GM12872 (cell line): ENCODE data around the gene EHBP1.

ENCODE experiments used
- CTCF ChIP-seq: IDR thresholded peaks from 3 replicates; pipeline ENCODE4 v1.5.1; 2011; ENCODE audit warnings: low read depth, mild to moderate bottlenecking, low read length, moderate library complexity; ENCODE audit not compliant: insufficient read depth

EHBP1 gene

DNA sequence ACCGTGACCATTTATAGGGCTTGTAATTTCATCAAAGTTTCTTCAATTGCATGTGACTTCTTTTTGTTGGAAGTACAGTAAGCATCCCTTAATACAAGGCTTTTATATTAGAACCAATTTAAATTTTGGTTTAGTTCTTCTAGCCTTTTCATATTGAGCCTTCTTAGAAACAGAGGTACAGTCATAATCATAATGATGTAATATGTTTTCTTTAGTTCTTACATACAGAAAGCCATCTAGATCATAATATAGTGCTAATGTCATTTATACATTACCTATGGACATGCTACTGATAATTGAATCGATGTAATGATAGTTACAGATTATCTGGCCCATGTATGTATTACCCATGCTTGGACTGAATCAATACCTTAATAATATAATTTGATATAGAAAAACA, 235.2 kb downstream of the EHBP1 start:
- TF ChIP-seq CTCF: no peak

DNA sequence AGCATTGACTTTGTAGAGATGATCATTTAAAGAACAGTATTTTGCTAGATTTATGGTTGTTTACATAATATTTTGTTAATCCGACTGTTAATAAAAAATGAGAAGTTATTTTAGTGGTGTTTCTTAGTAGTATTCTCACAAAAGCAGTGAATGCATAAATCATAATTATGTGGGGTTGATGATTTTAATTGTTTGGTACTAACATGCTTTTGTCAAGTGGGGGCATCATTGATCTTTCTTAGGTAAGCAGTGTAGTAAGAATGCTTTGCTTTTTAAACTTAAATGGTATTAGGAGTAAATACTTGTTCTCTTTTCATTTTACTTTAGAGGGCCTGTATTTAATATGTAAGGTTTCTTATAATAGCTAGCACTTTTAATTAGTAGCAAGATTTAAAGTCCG, 235.9 kb downstream of the EHBP1 start:
- TF ChIP-seq CTCF: no peak

DNA sequence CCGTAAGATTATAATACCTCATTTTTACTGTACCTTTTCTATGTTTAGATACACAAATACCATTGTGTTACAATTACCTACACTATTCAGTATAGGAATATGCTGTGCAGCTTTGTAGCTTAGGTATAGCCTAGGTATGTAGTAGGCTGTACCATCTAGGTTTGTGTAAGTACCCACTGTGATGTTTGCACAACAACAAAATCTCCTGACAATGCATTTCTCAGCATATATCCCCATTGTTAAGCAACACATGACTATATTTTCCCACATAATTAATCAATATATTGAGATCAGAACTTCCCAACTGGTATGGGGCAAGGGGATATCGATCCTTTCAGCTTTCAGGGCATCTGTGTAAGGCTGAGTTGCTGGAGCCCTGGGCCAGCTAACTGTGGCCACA, 238.8 kb downstream of the EHBP1 start:
- no peak for TF ChIP-seq CTCF

DNA sequence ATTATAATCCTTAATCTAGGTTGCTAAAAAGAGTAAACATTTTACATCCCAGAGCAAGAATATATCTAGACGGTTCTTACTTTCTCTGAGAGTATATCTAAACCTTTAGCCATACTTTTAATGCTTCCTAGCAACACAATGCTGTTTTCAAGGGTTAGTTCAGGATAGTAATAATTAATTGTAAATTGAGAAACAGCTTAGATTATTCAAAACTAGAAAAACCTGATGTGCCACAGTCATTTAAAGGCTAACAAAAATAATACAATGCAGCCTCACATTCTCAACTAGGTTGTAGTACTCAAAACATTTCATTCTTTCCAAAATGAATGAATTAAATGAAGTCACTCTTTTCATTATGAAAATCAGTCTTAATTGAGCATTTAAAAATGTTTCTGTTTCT, 241.9 kb downstream of the EHBP1 start:
- no peak for TF ChIP-seq CTCF

DNA sequence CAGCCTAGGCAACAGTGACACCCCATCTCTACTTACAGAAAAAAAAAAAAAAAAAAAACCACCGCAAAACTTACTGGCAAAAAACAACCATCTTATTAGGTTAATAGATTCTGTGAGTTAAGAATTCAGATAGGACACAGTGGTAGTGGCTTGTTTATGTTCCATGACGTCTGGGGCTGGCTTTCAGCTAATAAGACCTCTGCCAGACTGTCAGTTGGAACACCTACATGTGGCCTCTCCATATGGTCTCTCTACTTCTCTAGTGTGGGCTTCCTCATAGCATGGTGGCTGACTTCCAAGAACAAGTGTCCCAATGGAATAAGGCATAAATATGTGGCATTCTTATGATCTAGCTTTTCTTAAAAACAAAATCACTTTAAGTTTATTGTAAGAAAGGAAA, 251.1 kb downstream of the EHBP1 start:
- TF ChIP-seq CTCF: no peak

DNA sequence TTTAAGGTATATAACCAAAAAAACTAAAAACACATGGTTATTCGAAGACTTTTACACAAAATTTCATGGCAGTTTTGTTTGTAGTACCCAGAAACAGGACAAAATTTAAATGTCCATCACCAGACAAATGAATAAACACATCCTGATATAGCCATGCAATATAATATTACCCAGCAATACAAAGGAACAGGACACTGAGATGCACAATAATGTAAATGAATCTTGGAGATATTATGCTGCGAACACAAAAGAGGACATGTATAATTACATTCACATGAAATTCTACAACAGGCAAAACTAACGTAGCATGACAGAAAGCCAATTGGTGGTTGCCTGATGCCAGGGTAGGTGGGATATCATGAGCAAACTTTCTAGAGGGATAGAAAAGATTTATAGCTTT, 252.7 kb downstream of the EHBP1 start:
- TF ChIP-seq CTCF: no peak

GRCh38 chr2:62964050-62964449, 258.5 kb downstream of the EHBP1 start:
- no peak for TF ChIP-seq CTCF

DNA sequence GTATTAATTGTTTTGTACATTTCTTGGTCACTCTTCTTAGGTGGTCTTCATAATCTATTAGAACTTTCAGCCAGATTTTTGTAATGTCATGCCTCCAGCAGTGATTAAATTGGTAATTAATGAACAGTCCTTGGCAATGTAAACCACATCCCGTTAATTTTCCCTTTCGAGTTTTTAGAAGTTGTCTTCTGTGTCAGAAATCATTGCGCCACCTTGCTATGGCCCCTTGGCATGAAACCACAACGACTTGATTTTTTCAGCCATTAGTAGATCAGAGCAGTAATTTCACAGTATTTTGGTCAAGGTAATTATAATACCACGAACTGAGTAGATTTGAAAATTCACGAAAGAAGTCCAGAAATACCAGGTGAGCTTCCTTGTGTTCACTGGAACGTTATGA, 259.2 kb downstream of the EHBP1 start:
- no peak for TF ChIP-seq CTCF
